WTC11 (cell line): ENCODE measurements around the gene ZDHHC8.

Source experiments
- E2F1 ChIP-seq: sonication (generic); formaldehyde crosslinking; IDR thresholded peaks from 2 replicates; pipeline ENCODE4 v1.8.0; 2022; ENCODE audit warnings: mild to moderate bottlenecking, missing genetic modification reagents
- ETV6 ChIP-seq: sonication (generic); formaldehyde crosslinking; IDR thresholded peaks from 2 replicates; pipeline ENCODE4 v1.8.1; 2022; ENCODE audit warnings: mild to moderate bottlenecking, missing genetic modification reagents
- RORB ChIP-seq: fragments of 250-450 bp; sonication (Bioruptor Pico); IDR thresholded peaks from 2 replicates; pipeline ENCODE4 v1.9.0; 2021; ENCODE audit warnings: mild to moderate bottlenecking
- TF ChIP-seq, protein P1 (sequence below): fragments of 200-600 bp; IDR thresholded peaks from 2 replicates; pipeline ENCODE4 v1.8.0; 2022; ENCODE audit warnings: antibody characterized with exemption
- TF ChIP-seq, protein P2 (sequence below): sonication (generic); formaldehyde crosslinking; IDR thresholded peaks from 2 replicates; pipeline ENCODE4 v1.8.1; 2023; ENCODE audit warnings: mild to moderate bottlenecking, missing genetic modification reagents, moderate library complexity
- TF ChIP-seq, protein P3 (sequence below): sonication (generic); formaldehyde crosslinking; IDR thresholded peaks from 2 replicates; pipeline ENCODE4 v1.8.0; 2023; ENCODE audit warnings: missing genetic modification reagents, mild to moderate bottlenecking, borderline replicate concordance
- TF ChIP-seq, protein P4 (sequence below): sonication (generic); formaldehyde crosslinking; IDR thresholded peaks from 2 replicates; pipeline ENCODE4 v1.8.1; 2023; ENCODE audit warnings: mild to moderate bottlenecking, moderate library complexity, missing genetic modification reagents
- TF ChIP-seq, protein P5 (sequence below): sonication (generic); formaldehyde crosslinking; IDR thresholded peaks from 2 replicates; pipeline ENCODE4 v1.8.0; 2023; ENCODE audit warnings: missing genetic modification reagents

GRCh38 chr22:20191000-20191515 lies 59.5 kb downstream of the ZDHHC8 start:
- TF ChIP-seq, protein P1, sequence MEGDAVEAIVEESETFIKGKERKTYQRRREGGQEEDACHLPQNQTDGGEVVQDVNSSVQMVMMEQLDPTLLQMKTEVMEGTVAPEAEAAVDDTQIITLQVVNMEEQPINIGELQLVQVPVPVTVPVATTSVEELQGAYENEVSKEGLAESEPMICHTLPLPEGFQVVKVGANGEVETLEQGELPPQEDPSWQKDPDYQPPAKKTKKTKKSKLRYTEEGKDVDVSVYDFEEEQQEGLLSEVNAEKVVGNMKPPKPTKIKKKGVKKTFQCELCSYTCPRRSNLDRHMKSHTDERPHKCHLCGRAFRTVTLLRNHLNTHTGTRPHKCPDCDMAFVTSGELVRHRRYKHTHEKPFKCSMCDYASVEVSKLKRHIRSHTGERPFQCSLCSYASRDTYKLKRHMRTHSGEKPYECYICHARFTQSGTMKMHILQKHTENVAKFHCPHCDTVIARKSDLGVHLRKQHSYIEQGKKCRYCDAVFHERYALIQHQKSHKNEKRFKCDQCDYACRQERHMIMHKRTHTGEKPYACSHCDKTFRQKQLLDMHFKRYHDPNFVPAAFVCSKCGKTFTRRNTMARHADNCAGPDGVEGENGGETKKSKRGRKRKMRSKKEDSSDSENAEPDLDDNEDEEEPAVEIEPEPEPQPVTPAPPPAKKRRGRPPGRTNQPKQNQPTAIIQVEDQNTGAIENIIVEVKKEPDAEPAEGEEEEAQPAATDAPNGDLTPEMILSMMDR, result no peak
- TF ChIP-seq, protein P2, sequence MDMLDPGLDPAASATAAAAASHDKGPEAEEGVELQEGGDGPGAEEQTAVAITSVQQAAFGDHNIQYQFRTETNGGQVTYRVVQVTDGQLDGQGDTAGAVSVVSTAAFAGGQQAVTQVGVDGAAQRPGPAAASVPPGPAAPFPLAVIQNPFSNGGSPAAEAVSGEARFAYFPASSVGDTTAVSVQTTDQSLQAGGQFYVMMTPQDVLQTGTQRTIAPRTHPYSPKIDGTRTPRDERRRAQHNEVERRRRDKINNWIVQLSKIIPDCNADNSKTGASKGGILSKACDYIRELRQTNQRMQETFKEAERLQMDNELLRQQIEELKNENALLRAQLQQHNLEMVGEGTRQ (CRISPR knock-in tag), result no peak
- TF ChIP-seq RORB (CRISPR knock-in tag) (no peak), E2F1 (CRISPR knock-in tag) (no peak), ETV6 (CRISPR knock-in tag) (no peak)
- TF ChIP-seq, protein P3, sequence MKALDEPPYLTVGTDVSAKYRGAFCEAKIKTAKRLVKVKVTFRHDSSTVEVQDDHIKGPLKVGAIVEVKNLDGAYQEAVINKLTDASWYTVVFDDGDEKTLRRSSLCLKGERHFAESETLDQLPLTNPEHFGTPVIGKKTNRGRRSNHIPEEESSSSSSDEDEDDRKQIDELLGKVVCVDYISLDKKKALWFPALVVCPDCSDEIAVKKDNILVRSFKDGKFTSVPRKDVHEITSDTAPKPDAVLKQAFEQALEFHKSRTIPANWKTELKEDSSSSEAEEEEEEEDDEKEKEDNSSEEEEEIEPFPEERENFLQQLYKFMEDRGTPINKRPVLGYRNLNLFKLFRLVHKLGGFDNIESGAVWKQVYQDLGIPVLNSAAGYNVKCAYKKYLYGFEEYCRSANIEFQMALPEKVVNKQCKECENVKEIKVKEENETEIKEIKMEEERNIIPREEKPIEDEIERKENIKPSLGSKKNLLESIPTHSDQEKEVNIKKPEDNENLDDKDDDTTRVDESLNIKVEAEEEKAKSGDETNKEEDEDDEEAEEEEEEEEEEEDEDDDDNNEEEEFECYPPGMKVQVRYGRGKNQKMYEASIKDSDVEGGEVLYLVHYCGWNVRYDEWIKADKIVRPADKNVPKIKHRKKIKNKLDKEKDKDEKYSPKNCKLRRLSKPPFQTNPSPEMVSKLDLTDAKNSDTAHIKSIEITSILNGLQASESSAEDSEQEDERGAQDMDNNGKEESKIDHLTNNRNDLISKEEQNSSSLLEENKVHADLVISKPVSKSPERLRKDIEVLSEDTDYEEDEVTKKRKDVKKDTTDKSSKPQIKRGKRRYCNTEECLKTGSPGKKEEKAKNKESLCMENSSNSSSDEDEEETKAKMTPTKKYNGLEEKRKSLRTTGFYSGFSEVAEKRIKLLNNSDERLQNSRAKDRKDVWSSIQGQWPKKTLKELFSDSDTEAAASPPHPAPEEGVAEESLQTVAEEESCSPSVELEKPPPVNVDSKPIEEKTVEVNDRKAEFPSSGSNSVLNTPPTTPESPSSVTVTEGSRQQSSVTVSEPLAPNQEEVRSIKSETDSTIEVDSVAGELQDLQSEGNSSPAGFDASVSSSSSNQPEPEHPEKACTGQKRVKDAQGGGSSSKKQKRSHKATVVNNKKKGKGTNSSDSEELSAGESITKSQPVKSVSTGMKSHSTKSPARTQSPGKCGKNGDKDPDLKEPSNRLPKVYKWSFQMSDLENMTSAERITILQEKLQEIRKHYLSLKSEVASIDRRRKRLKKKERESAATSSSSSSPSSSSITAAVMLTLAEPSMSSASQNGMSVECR (CRISPR knock-in tag), result no peak
- TF ChIP-seq, protein P4, sequence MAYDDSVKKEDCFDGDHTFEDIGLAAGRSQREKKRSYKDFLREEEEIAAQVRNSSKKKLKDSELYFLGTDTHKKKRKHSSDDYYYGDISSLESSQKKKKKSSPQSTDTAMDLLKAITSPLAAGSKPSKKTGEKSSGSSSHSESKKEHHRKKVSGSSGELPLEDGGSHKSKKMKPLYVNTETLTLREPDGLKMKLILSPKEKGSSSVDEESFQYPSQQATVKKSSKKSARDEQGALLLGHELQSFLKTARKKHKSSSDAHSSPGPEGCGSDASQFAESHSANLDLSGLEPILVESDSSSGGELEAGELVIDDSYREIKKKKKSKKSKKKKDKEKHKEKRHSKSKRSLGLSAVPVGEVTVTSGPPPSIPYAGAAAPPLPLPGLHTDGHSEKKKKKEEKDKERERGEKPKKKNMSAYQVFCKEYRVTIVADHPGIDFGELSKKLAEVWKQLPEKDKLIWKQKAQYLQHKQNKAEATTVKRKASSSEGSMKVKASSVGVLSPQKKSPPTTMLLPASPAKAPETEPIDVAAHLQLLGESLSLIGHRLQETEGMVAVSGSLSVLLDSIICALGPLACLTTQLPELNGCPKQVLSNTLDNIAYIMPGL, result no peak
- TF ChIP-seq, protein P5, sequence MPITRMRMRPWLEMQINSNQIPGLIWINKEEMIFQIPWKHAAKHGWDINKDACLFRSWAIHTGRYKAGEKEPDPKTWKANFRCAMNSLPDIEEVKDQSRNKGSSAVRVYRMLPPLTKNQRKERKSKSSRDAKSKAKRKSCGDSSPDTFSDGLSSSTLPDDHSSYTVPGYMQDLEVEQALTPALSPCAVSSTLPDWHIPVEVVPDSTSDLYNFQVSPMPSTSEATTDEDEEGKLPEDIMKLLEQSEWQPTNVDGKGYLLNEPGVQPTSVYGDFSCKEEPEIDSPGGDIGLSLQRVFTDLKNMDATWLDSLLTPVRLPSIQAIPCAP (CRISPR knock-in tag), result no peak
